ENCODE measurements around the gene GBGT1.

GRCh38 chr9:133112663-133113026 is 51.1 kb downstream of the GBGT1 start:
- TF ChIP-seq TAF1 (IDR thresholded peaks at IDR 0.05; ENCODE audit: borderline replicate concordance, insufficient read depth, low read length) (no peak), SIN3A (IDR thresholded peaks at IDR 0.05; ENCODE audit: borderline replicate concordance, insufficient read depth, low read length) (no peak), POLR2AphosphoS5 (IDR thresholded peaks at IDR 0.05; ENCODE audit: low read depth, low read length) (no peak), REST (IDR thresholded peaks at IDR 0.05; ENCODE audit: insufficient read depth in 1 of 2, low read depth in 2 of 2, low read length in 2 of 2) (no peak), FOXP2 (optimal IDR thresholded peaks at IDR 0.05; ENCODE audit: borderline replicate concordance, extremely low read depth, extremely low read length, insufficient read depth) (no peak)
